Heart left ventricle (tissue), 13 donors: ENCODE results near the gene DDB1.

Source experiments
- POLR2A ChIP-seq, 2 donors: fragments of 450-650 bp; IDR thresholded peaks; one replicate each; pipeline ENCODE4 v1.6.1; 2017; ENCODE audit warnings: antibody characterized with exemption in 2 of 2, mild to moderate bottlenecking in 2 of 2, moderate library complexity in 2 of 2
- TF ChIP-seq, protein P1 (sequence below), 12 donors: fragments of 200-600 bp; sonication (generic) in 4 of 12; IDR thresholded peaks; one replicate each; pipeline versions ENCODE4 v1.5.0 to v1.8.0; 2018 to 2022; ENCODE audit warnings: antibody characterized with exemption in 12 of 12, mild to moderate bottlenecking in 5 of 12
- donor health status: ischemic (EF 13 %, LVEDD 7.1; RV severe dilation, severe dysfunction).
- donor health status: DM: no; HTN: yes; CAD: no.
- donor health status: DM: no; HTN: no; CAD: no.
- donor health status: ischemic (EF 25% LVEDD 6.9; RV normal size, moderate dysfunction).
- donor health status: ischemic (EF 25% LVEDD 5.7; RV mildly dilated, moderate dysfunction).
- donor health status: ischemic (EF 35%, LVEDD 5.7; RV mildly dilated, moderate dysfunction).
- donor health status: nonischemic (EF 11% LVEDD 7.7; RV severe dilation, severe dysfunction).
- donor health status: DM: yes; HTN: yes; CAD: no.
- donor health status: PGD.
- donor health status: ischemic (EF 29% LVEDD 5.4; RV normal size, mild dysfunction).
- donor health status: nonischemic (EF 23%, LVEDD 6.1; RV moderate dilation, normal function).

DNA sequence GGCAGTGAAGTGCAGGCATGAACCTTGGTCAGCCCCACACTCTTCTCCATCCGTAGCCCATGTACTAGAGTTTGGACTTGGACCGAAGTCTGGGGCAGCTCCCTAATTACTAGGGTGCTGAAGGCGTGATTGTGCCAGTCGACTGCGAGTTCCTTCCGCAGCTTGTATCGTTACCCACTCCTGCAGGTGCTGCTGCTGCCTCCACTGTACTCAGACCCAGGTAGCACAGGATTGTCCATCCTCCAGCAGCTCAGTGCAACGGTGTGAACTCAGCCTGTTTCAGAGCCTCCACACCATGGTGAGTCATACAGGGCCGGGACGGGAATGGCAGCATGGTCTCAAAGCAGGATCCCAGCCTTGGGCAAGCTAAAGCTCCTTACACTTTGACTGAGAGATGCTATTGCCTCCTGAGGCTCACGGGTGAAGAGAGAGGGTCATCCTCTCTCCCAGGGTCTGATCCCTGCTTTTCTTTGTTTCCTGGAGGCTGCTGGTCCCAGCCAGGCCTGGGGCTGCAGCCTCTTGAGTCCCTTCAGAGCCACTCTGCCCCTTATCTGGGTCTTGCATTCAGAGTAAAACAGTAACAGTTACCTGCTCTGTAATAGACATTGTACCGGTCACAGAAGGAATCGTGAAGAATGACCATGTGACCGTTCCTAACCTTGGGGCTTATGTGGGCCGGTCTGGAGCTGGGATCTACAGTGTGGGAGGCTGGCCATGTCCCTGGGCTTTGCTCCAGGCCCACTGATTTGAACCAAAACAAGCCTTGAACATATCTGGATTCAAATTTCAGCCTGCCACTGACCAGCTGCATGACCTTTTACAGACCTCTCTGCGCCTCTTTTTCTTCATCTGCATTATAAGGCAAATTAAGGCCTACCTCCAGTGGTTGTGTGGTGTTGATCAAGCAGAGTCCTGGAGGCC lies 1.8 kb upstream of the DDB1 start:
- TF ChIP-seq, protein P1, sequence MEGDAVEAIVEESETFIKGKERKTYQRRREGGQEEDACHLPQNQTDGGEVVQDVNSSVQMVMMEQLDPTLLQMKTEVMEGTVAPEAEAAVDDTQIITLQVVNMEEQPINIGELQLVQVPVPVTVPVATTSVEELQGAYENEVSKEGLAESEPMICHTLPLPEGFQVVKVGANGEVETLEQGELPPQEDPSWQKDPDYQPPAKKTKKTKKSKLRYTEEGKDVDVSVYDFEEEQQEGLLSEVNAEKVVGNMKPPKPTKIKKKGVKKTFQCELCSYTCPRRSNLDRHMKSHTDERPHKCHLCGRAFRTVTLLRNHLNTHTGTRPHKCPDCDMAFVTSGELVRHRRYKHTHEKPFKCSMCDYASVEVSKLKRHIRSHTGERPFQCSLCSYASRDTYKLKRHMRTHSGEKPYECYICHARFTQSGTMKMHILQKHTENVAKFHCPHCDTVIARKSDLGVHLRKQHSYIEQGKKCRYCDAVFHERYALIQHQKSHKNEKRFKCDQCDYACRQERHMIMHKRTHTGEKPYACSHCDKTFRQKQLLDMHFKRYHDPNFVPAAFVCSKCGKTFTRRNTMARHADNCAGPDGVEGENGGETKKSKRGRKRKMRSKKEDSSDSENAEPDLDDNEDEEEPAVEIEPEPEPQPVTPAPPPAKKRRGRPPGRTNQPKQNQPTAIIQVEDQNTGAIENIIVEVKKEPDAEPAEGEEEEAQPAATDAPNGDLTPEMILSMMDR (IDR thresholded peaks at IDR 0.05), result no peak
- no peak for TF ChIP-seq POLR2A (IDR thresholded peaks at IDR 0.05)
